Measurements from ENCODE around the gene CELA2B. TPM values are rescaled to one million over a fixed set of nuclear protein-coding genes. Genes with fewer than 3 reads are reported as not detected.
"Not testable (repeated sequence)": the region's sequence is repeated elsewhere in the genome, so short reads cannot be mapped to it uniquely, and the experiment has no call there.

CELA2B gene
- total RNA-seq, 1 experiment from 2014 or later = not detected

GRCh38 chr1:15485636-15486035 is 9.7 kb downstream of the CELA2B start:
- Mint-ChIP-seq H3K36me3 (peaks cover 10% of the 10 kb centered on the region), H3K27me3 (ENCODE audit: low read depth) (no peaks in the 10 kb centered on the region), H3K4me3 (no peak overlapping the region), H3K27ac (no peak overlapping the region), H3K9me3 (peaks cover 3% of the 10 kb centered on the region; the same call in 1 of the 2 replicates), H3K4me1 (no peaks in the 10 kb centered on the region)
- ATAC-seq (no peak), DNase-seq (ENCODE audit: low spot score) (no peak)
- ChIA-PET CTCF (interaction anchor here (0.6 kb wide), 1 partner anchor 88 kb away, joined by 4 read pairs; no protein-coding TSS in a partner anchor), POLR2A (no interaction called here)
- TF ChIP-seq FOXP4 (CRISPR knock-in tag; IDR thresholded peaks at IDR 0.05) (no peak), MYBL2 (CRISPR knock-in tag; IDR thresholded peaks at IDR 0.05) (no peak), TP53 (CRISPR knock-in tag; IDR thresholded peaks at IDR 0.05) (no peak), E2F5 (CRISPR knock-in tag; IDR thresholded peaks at IDR 0.05) (no peak), NFATC4 (CRISPR knock-in tag; IDR thresholded peaks at IDR 0.05) (no peak), NFYB (CRISPR knock-in tag; conservative IDR thresholded peaks at IDR 0.05; ENCODE audit: low read depth) (no peak), FOXK1 (CRISPR knock-in tag; IDR thresholded peaks at IDR 0.05) (no peak), RELA (CRISPR knock-in tag; IDR thresholded peaks at IDR 0.05; ENCODE audit: borderline replicate concordance) (no peak), TCF7 (CRISPR knock-in tag; IDR thresholded peaks at IDR 0.05; ENCODE audit: low read depth) (no peak), E2F1 (CRISPR knock-in tag; IDR thresholded peaks at IDR 0.05) (no peak), ARID4B (CRISPR knock-in tag; IDR thresholded peaks at IDR 0.05; ENCODE audit: borderline replicate concordance) (no peak), MLX (CRISPR knock-in tag; IDR thresholded peaks at IDR 0.05) (no peak), IRF2 (CRISPR knock-in tag; IDR thresholded peaks at IDR 0.05; ENCODE audit: borderline replicate concordance, low read depth) (no peak), PREB (CRISPR knock-in tag; IDR thresholded peaks at IDR 0.05; ENCODE audit: borderline replicate concordance) (no peak), ELF4 (CRISPR knock-in tag; IDR thresholded peaks at IDR 0.05; ENCODE audit: low read depth) (no peak)

GRCh38 chr1:15486844-15487610 is 11.1 kb downstream of the CELA2B start:
- H3K27ac Mint-ChIP-seq; CTCF ChIA-PET; ATAC-seq; H3K9me3 Mint-ChIP-seq; POLR2A ChIA-PET; H3K27me3 Mint-ChIP-seq (ENCODE audit: low read depth); DNase-seq (ENCODE audit: low spot score); H3K4me3 Mint-ChIP-seq; H3K4me1 Mint-ChIP-seq: not testable (repeated sequence)
- peaks cover 12% of the 10 kb centered on the region for H3K36me3 Mint-ChIP-seq

Data from WTC11 (cell line).